Activated T-helper 1 cell treated with anti-CD3 and anti-CD28 coated beads, Interleukin-12 subunit alpha, Interleukin-12 subunit beta, Interleukin-2, Interleukin-4 antibody, amounts not matched to agents 30 ng/mL and 10 ng/mL and 1 ng/mL, durations not matched to agents 14 hours and 24 hours and 36 hours (primary cell): ENCODE results near the gene NHS. TPM values are rescaled to one million over a fixed set of nuclear protein-coding genes. Genes with fewer than 3 reads are reported as not detected.

Experiments used
- DNase-seq: peaks from one replicate; pipeline ENCODE4 v3.0.0; 2021; ENCODE audit warnings: low spot score
- H3K27ac Mint-ChIP-seq: one replicate; pipeline ENCODE4 v1.8.0; 2021; ENCODE audit warnings: mild to moderate bottlenecking, mixed read lengths
- H3K27me3 Mint-ChIP-seq: one replicate; pipeline ENCODE4 v1.8.0; 2022; ENCODE audit warnings: mild to moderate bottlenecking, moderate library complexity, mixed read lengths; ENCODE audit not compliant: insufficient read depth
- H3K36me3 Mint-ChIP-seq: one replicate; pipeline ENCODE4 v1.8.0; 2021; ENCODE audit warnings: low read depth, mixed read lengths
- H3K4me1 Mint-ChIP-seq: one replicate; pipeline ENCODE4 v1.8.0; 2021; ENCODE audit warnings: low read depth, mixed read lengths
- H3K4me3 Mint-ChIP-seq: one replicate; pipeline ENCODE4 v1.8.0; 2021; ENCODE audit warnings: mild to moderate bottlenecking, moderate library complexity, mixed read lengths
- H3K9me3 Mint-ChIP-seq: one replicate; pipeline ENCODE4 v1.8.0; 2021; ENCODE audit warnings: mixed read lengths
- intact Hi-C: fragments of 100-400 bp; cut with micrococcal nuclease; formaldehyde crosslinking; loops from one replicate; pipeline ENCODE4 v1.15.1; 2024
- total RNA-seq: library from RNA; stranded (reverse); gene quantifications from 2 replicates; pipeline ENCODE4 v1.2.3, GENCODE V29; 2022

NHS gene
- total RNA-seq, 1 donor from 2014 or later, result 8.1 TPM

- H3K4me3 Mint-ChIP-seq, result peak overlapping the region; percentile 80
- H3K36me3 Mint-ChIP-seq, result peaks cover 2% of the 10 kb centered on the region
- H3K27ac Mint-ChIP-seq, result peak overlapping the region; percentile 79
- peak; percentile 11 for DNase-seq
- no peaks in the 10 kb centered on the region for H3K9me3 Mint-ChIP-seq
- intact Hi-C loops, result loop anchor here (1.0 to 10.0 kb wide), 9 partner anchors 71 to 1604 kb away; partner anchors contain the start of genes CDKL5, PDHA1, PHKA2 and RBBP7
- H3K27me3 Mint-ChIP-seq, result peaks cover 44% of the 10 kb centered on the region
- H3K4me1 Mint-ChIP-seq, result peaks cover 20% of the 10 kb centered on the region
Observed at GRCh38 chrX:17737986-17738713, 363.1 kb downstream of the NHS start.

- Mint-ChIP-seq H3K9me3 (no peaks in the 10 kb centered on the region), H3K36me3 (peaks cover under 1% of the 10 kb centered on the region), H3K27ac (peak overlapping the region; percentile 36), H3K27me3 (peaks cover 45% of the 10 kb centered on the region), H3K4me3 (peak overlapping the region; percentile 80), H3K4me1 (peaks cover 20% of the 10 kb centered on the region)
- intact Hi-C loops, result loop anchor here (1.0 to 10.0 kb wide), 8 partner anchors 72 to 1603 kb away; partner anchors contain the start of genes CDKL5, PDHA1, RBBP7 and RS1
- no peak for DNase-seq
Observed at GRCh38 chrX:17738737-17739535, 363.9 kb downstream of the NHS start.

GRCh38 chrX:17740137-17741122 lies 365.4 kb downstream of the NHS start:
- Mint-ChIP-seq H3K4me1 (peaks cover 20% of the 10 kb centered on the region), H3K9me3 (no peaks in the 10 kb centered on the region), H3K36me3 (no peaks in the 10 kb centered on the region), H3K27me3 (peaks cover 41% of the 10 kb centered on the region), H3K4me3 (no peak overlapping the region), H3K27ac (no peak overlapping the region)
- no peak for DNase-seq
- intact Hi-C loops, result no loop called here

- H3K4me3 Mint-ChIP-seq, result no peak overlapping the region
- peaks cover 41% of the 10 kb centered on the region for H3K27me3 Mint-ChIP-seq
- H3K36me3 Mint-ChIP-seq, result no peaks in the 10 kb centered on the region
- H3K27ac Mint-ChIP-seq, result no peak overlapping the region
- H3K9me3 Mint-ChIP-seq, result no peaks in the 10 kb centered on the region
- intact Hi-C loops, result no loop called here
- H3K4me1 Mint-ChIP-seq, result peaks cover 20% of the 10 kb centered on the region
- no peak for DNase-seq
Observed at GRCh38 chrX:17741123-17741511, 366.1 kb downstream of the NHS start.

GRCh38 chrX:17743913-17744312 lies 368.9 kb downstream of the NHS start:
- no peaks in the 10 kb centered on the region for H3K9me3 Mint-ChIP-seq
- H3K27ac Mint-ChIP-seq, result no peak overlapping the region
- no peak overlapping the region for H3K4me3 Mint-ChIP-seq
- H3K4me1 Mint-ChIP-seq, result peaks cover 6% of the 10 kb centered on the region
- no peaks in the 10 kb centered on the region for H3K36me3 Mint-ChIP-seq
- DNase-seq, result no peak
- intact Hi-C loops, result loop anchor here (2.0 kb wide), 2 partner anchors 27 to 633 kb away; no protein-coding TSS in a partner anchor
- H3K27me3 Mint-ChIP-seq, result peaks cover 36% of the 10 kb centered on the region

- intact Hi-C loops, result loop anchor here (2.0 kb wide), 1 partner anchor 632 kb away; no protein-coding TSS in a partner anchor
- Mint-ChIP-seq H3K4me3 (no peak overlapping the region), H3K4me1 (no peaks in the 10 kb centered on the region), H3K27ac (no peak overlapping the region), H3K27me3 (peaks cover 29% of the 10 kb centered on the region), H3K36me3 (no peaks in the 10 kb centered on the region), H3K9me3 (no peaks in the 10 kb centered on the region)
- DNase-seq, result no peak
Observed at GRCh38 chrX:17744896-17745523, 370.0 kb downstream of the NHS start.

GRCh38 chrX:17747692-17748091 lies 372.7 kb downstream of the NHS start:
- Mint-ChIP-seq H3K27me3 (peaks cover 7% of the 10 kb centered on the region), H3K9me3 (no peaks in the 10 kb centered on the region), H3K27ac (no peak overlapping the region), H3K4me3 (no peak overlapping the region), H3K4me1 (no peaks in the 10 kb centered on the region), H3K36me3 (no peaks in the 10 kb centered on the region)
- intact Hi-C loops, result no loop called here
- no peak for DNase-seq

- Mint-ChIP-seq H3K4me3 (no peak overlapping the region), H3K4me1 (no peaks in the 10 kb centered on the region), H3K9me3 (no peaks in the 10 kb centered on the region), H3K36me3 (no peaks in the 10 kb centered on the region), H3K27me3 (peaks cover 2% of the 10 kb centered on the region), H3K27ac (no peak overlapping the region)
- intact Hi-C loops, result no loop called here
- no peak for DNase-seq
Observed at GRCh38 chrX:17748684-17749083, 373.7 kb downstream of the NHS start.

- H3K36me3 Mint-ChIP-seq, result no peaks in the 10 kb centered on the region
- no peak overlapping the region for H3K4me3 Mint-ChIP-seq
Observed at GRCh38 chrX:17750436-17750835, 375.4 kb downstream of the NHS start.

GRCh38 chrX:17758382-17758781 lies 383.4 kb downstream of the NHS start:
- H3K27ac Mint-ChIP-seq, result no peak overlapping the region
- no peaks in the 10 kb centered on the region for H3K36me3 Mint-ChIP-seq
- H3K4me1 Mint-ChIP-seq, result no peaks in the 10 kb centered on the region
- no peak for DNase-seq
- intact Hi-C loops, result no loop called here
- no peaks in the 10 kb centered on the region for H3K27me3 Mint-ChIP-seq
- H3K9me3 Mint-ChIP-seq, result no peaks in the 10 kb centered on the region
- H3K4me3 Mint-ChIP-seq, result no peak overlapping the region

More at GRCh38 chrX:17750436-17750835, 375.4 kb downstream of the NHS start:
- H3K9me3 Mint-ChIP-seq, result no peaks in the 10 kb centered on the region
- no peaks in the 10 kb centered on the region for H3K27me3 Mint-ChIP-seq
- no peak for DNase-seq
- no peak overlapping the region for H3K27ac Mint-ChIP-seq
- intact Hi-C loops, result no loop called here
- H3K4me1 Mint-ChIP-seq, result no peaks in the 10 kb centered on the region

- Mint-ChIP-seq H3K27ac (no peak overlapping the region), H3K36me3 (no peaks in the 10 kb centered on the region), H3K4me3 (no peak overlapping the region), H3K4me1 (no peaks in the 10 kb centered on the region), H3K27me3 (no peaks in the 10 kb centered on the region), H3K9me3 (no peaks in the 10 kb centered on the region)
- intact Hi-C loops, result no loop called here
- DNase-seq, result no peak
Observed at GRCh38 chrX:17759990-17760389, 385.0 kb downstream of the NHS start.

GRCh38 chrX:17767734-17768133 lies 392.7 kb downstream of the NHS start:
- no peaks in the 10 kb centered on the region for H3K4me1 Mint-ChIP-seq
- H3K27ac Mint-ChIP-seq, result no peak overlapping the region
- no peaks in the 10 kb centered on the region for H3K36me3 Mint-ChIP-seq
- intact Hi-C loops, result no loop called here
- no peak for DNase-seq
- no peaks in the 10 kb centered on the region for H3K27me3 Mint-ChIP-seq
- H3K4me3 Mint-ChIP-seq, result no peak overlapping the region
- no peaks in the 10 kb centered on the region for H3K9me3 Mint-ChIP-seq
